IPS DF 4.7 (cell line): Measurements from ENCODE around the gene DMRTB1.

ENCODE experiments used
- DNase-seq: peaks from one replicate; pipeline ENCODE4 v3.0.0-alpha.2; 2013; ENCODE audit warnings: low spot score; ENCODE audit errors: extremely low read depth

DMRTB1 gene

GRCh38 chr1:53462769-53463501 lies 3.7 kb downstream of the DMRTB1 start:
- DNase-seq = no peak

DNA sequence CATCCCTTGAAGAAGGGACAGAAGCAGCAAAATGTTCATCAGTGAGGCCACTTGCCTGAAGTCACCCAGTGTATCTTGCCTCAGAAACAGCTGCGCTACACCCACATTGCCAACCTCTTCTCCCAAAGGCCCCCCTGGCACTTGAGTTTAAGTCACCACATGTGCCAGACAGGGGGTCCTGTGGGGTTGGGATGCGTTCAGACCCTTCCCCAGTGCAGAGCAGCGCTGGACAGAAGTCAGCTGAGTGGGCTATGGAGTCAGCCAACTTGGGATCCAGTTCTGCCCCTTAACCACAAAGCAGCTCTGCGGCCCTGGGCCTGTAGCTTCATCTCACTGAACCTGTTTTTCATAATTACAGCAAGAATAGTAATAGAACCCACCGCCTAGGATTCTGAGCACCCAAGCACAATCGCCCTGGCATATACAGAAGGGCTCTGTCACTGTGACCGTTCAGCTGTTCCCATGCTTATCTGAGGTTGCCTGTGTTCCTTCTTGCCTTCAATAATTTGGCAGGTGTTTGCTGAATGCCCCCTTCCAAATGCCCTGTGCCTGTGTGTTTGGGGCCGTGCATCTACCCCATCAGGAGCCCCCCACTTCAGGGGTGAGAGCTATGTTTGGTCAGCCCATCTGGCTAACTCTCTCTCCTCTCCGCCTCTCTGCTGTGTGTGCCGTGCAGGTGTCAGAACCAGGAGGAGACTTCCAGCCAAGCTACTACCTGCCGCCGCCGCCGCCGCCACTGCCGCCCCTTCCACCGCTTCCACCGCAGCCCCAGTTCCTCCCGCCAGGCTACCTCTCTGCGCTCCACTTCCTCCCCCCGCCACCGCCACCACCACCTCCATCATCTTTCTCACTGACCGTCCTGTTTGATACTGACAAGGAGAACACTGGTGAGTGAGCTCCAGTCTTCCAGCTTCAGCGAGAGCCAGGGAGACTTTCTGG lies 5.0 kb downstream of the DMRTB1 start:
- DNase-seq = no peak

DNA sequence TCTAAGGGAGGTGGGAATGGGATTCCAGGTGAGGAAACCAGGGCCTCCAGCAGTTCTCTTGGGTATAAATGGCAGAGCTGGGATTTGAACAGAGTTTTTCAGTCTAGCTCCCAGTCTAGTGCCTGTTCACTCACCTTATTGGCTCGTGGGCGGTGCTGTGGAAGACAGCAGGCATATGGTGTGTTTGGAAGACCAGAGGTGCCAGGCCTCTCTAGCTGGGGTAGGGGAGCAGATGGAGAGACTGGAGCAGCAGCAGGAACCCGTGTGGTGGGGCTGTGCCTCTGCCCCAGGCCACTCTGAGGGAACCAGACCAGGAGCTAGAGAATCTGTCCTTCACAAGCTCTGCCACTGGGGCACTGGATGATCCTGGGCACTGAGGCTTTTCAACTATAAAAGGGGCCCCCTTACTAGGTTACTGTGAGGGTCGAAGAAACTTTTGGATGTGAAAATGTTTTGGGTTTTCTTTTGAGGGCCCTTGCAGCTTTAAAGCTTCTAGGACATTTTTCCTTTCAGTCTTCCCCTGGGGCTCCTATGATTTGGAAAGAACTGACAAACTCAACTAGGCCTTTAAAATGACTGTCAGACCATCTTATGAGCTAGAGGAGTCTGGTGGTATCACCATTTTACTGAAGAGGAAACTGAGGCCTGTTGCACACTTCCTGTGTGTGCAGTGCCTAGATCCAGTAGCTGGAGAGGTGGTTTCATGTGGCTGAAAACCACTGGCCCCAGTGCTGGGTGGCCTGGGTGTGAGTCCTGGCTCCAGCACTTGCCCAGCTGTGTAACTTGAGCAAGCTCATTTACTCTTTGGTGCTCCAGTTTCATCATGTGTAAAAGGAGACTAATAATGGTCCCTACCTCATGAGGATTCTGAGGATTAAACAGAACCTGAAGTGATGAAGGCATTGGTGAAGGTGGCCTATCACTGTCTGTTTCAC lies 6.1 kb downstream of the DMRTB1 start:
- DNase-seq = no peak

DNA sequence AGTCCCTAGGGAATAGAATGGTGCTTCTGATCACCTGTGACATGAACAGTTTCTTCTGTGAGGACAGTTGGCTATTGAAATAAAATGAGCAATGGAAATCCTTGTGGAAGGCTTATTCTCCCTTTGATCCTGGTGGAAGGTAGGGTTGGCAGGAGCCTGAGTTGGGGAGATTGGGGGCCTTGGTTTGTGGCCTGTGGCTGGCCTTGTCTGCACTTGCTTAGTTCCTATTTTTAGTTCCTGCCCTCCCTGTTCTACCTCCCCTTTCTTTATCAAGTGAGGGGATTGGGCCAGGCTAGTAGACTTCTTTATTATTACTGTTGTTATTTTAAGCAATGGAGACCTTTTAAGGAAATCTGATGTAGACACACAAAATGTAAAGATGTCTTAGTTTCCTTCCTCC lies 8.2 kb downstream of the DMRTB1 start:
- no peak for DNase-seq

GRCh38 chr1:53468374-53468773 lies 9.2 kb downstream of the DMRTB1 start:
- DNase-seq = no peak

DNA sequence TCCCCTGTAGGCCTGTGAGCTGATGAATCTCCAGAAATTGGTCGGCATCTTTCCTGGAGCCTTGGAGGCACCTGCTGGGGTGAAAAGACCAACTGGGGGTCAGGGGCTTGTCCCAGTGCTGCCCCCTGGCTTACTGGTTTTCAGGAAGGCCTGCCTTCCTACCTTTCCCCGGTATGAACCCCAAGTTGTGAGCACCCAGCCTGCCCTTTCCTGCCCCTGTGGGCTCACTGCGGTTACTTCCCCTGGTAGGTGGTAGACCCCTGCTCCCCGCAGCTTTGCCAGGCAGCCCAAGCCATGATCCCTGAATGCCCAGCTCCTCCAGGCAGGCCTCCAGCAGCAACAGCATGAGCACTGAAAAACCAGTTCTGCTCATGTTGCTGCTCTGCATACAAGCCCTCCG lies 10.2 kb downstream of the DMRTB1 start:
- no peak for DNase-seq

GRCh38 chr1:53470155-53470554 lies 11.0 kb downstream of the DMRTB1 start:
- DNase-seq = no peak

GRCh38 chr1:53470584-53470983 lies 11.4 kb downstream of the DMRTB1 start:
- no peak for DNase-seq

DNA sequence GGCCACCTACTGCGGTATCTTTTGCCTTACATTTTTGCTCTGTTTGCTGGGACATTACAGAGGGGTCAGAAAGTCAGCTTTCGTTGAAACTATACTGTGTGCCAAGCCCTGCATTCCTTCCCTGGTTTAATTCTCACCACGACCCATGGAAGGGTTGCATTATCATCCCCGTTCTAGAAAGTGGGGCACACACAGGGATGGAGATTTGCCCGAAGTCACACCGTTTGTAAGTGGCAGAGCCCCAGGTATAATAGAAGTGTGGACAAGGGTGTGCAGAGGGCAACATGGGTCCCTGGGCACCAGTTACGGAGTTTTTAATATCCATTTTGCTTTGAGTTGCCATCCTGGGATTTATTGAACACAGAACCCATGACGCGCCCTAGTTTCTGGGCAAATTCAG lies 11.8 kb downstream of the DMRTB1 start:
- no peak for DNase-seq

DNA sequence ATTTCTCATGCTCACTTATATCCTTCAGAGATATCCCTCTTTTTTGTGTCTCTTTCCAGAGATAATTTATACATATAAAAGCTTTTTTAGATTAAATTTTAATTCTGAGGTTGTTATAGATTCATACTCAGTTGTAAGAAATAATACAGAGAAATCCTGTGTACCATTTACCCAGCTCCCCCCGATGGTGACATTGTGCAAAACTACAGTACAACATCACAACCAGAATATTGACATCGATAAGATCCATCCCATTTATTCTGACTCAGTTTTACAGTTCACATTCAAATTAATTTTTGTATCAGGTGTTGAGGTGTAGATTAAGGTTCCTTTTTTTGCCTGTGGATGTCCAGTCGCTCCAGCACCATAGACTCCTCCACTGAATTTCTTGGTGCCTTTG lies 14.3 kb downstream of the DMRTB1 start:
- DNase-seq = no peak

GRCh38 chr1:53475664-53476063 lies 16.5 kb downstream of the DMRTB1 start:
- DNase-seq = no peak

GRCh38 chr1:53476579-53476978 lies 17.4 kb downstream of the DMRTB1 start:
- DNase-seq = no peak

GRCh38 chr1:53477651-53478501 lies 18.7 kb downstream of the DMRTB1 start:
- DNase-seq = no peak

DNA sequence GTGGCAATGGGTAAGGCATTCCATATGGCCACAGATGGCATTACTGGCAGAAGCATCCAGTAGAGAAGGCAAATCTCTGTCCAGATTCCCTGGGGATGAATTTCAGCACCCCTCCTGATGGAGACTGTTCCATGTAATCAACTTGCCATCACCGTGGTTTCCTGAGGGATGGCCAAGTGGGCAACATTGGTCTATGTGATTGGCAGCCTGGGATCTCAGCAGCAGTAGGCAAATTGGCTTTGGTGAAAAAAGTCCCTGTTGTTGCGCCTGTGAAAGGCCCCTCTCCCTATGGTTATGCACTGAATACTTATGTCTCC lies 19.3 kb downstream of the DMRTB1 start:
- no peak for DNase-seq

DNA sequence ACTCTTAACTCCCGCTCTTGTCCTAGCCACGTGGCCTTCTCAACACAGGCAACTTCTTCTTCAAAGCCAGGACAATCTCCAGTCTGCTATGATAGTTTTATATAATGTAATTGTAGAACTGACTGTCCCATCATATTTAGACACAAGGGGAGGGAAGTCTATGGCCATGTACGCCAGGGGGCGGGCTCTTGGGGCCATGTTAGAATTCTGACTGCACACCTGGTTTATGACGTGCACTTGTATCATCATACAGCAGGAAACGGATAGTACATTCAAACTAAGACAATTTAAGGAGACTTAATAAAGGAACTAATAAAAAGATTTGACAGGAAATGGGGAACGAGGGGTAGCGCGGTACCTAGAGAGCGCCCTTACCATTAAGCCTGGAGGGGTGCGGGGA lies 21.5 kb downstream of the DMRTB1 start:
- no peak for DNase-seq

- DNase-seq = no peak
These were observed 22.3 kb downstream of the DMRTB1 start for GRCh38 chr1:53481456-53481855.

DNA sequence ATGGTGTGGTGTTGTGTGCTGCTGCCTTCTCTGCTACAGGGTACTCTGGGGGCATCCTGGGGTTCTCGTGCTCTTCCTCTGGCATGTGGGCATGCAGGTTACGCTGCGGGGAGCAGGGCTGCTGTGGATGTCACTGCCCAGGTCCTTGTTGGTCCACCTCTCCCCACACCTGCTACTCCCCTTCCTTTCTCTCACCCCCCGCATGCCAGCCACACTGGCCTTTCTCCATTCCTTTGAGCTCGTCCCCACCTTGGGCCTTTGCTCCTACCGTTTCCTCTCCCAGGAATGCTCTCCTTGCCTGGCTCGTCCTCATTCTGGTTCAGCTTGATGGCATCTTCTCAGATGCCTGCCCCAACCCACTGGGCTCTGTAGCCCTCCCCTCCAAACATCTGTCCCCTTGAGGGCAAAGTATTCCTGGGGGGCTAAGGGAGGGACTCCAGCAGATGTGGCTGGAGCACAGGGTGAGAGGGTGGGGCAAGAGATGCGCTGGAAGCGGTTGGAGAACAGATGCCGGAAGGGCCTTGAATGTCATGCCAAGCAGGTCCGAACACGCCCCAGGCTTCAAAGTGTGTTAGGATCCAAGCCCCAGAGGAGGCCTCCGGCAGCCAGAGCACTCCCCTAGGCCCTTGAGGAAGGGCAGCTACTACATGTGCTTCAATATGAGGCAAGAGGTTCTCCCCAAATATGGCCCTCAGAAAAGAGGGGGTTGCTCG lies 23.4 kb downstream of the DMRTB1 start:
- no peak for DNase-seq

- no peak for DNase-seq
These were observed 24.0 kb downstream of the DMRTB1 start for GRCh38 chr1:53483170-53483569.

DNA sequence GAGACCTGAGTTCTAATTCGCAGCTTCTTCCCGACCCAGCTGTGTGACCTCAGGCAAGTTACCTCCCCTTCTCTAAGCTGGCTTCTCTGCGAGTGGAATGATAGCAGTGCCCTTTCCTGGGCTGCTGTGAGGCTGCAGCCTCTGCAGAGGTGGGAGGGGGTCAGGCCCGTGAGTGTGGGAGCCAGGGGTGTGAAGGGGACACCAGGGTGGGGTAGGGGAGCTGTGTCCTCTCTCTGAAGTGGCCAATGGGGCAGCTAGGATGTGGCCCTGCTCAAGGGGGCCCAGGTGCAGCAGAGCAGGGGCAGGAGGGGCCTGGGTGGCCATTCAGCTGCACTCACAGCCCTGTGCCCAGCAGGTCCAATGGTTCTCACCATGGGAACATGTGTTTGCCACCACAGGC lies 24.5 kb downstream of the DMRTB1 start:
- DNase-seq = no peak
